ENCODE results near the gene PTPRT.

GRCh38 chr20:42945234-42945994, 244.3 kb downstream of the PTPRT start:
- TF ChIP-seq CTCF (IDR thresholded peaks at IDR 0.05) = no peak
- no peak for TF ChIP-seq POLR2A (IDR thresholded peaks at IDR 0.05)

Measured in gastroesophageal sphincter (tissue), 3 donors.